Activated CD8-positive, alpha-beta T cell treated with anti-CD3 and anti-CD28 coated beads, Interleukin-2, amount 10 ng/mL, durations not matched to agents 7 days and 5 days (primary cell): ENCODE results near the gene ZBTB2. TPM values are rescaled to one million over a fixed set of nuclear protein-coding genes. Genes with fewer than 3 reads are reported as not detected.
"Not testable (repeated sequence)": the region's sequence is repeated elsewhere in the genome, so short reads cannot be mapped to it uniquely, and the experiment has no call there.

ENCODE experiments used
- ATAC-seq: fragments of 150-1000 bp; cut with Tn5 transposase; one replicate; pipeline ENCODE4 v1.10.0; 2021; ENCODE audit warnings: moderate library complexity
- CTCF ChIA-PET: fragments of 350-600 bp; sonication (Branson Sonifier 250); formaldehyde crosslinking; loops from one replicate; lab custom pipeline; 2021; ENCODE audit warnings: antibody characterized with exemption; lab: Charles Lee
- POLR2A ChIA-PET: fragments of 350-600 bp; sonication (Branson Sonifier 250); formaldehyde crosslinking; loops from one replicate; lab custom pipeline; 2021; ENCODE audit warnings: antibody characterized with exemption; lab: Charles Lee
- DNase-seq: peaks from one replicate; pipeline ENCODE4 v3.0.0-alpha.2; 2020
- H3K27ac Mint-ChIP-seq: one replicate; pipeline ENCODE4 v1.8.0; 2021; ENCODE audit warnings: mild to moderate bottlenecking, mixed read lengths
- H3K27me3 Mint-ChIP-seq: one replicate; pipeline ENCODE4 v1.8.0; 2021; ENCODE audit warnings: low read depth, mixed read lengths
- H3K36me3 Mint-ChIP-seq: one replicate; pipeline ENCODE4 v1.8.0; 2021; ENCODE audit warnings: low read depth, mixed read lengths
- H3K4me1 Mint-ChIP-seq: one replicate; pipeline ENCODE4 v1.8.0; 2021; ENCODE audit warnings: low read depth, mixed read lengths
- H3K4me3 Mint-ChIP-seq: one replicate; pipeline ENCODE4 v1.8.0; 2021; ENCODE audit warnings: mild to moderate bottlenecking, mixed read lengths
- H3K9me3 Mint-ChIP-seq: one replicate; pipeline ENCODE4 v1.8.0; 2022; ENCODE audit warnings: mixed read lengths; ENCODE audit not compliant: insufficient read depth
- total RNA-seq, 2 experiments: library from RNA; stranded (reverse); gene quantifications; one replicate each; pipeline ENCODE4 v1.2.3, GENCODE V29; 2021

ZBTB2 gene
- total RNA-seq, 2 experiments from 2014 or later = 24.0 to 25.6 TPM

DNA sequence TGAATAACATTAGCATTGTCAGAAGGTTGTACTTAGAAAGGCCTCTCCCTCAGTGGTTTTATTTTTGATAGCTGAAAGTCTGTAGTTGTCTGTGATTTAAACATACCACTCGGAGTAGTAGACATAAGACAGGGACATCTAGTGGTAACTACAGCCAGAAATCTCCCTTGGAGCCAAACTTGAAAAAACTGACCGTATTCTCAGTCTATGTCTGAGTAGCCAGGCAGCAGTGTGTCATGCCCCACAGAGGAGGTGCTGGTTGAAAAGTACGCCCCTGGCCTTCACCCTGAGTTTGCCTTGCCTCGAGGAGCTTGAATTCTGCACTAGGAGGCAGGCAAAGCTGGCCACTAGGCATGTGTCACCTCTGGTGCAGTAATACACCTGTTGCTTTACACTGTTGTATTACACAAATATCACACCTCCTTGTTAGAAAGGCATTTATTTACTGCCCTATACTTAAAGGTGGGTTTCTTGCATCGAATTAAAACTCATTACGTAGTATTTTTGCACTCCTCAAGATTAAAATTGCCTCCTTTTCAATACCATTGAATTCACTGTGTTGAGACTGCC is 20.8 kb downstream of the ZBTB2 start:
- Mint-ChIP-seq H3K27ac (peak overlapping the region; percentile 93), H3K4me3 (no peak overlapping the region), H3K36me3 (peaks cover 55% of the 10 kb centered on the region), H3K9me3 (no peaks in the 10 kb centered on the region), H3K27me3 (no peaks in the 10 kb centered on the region), H3K4me1 (peaks cover 42% of the 10 kb centered on the region)
- CTCF ChIA-PET = interaction anchor here (1.8 kb wide), 1 partner anchor 13 kb away, joined by 7 read pairs; no protein-coding TSS in a partner anchor
- POLR2A ChIA-PET = no interaction called here
- no peak for ATAC-seq
- no peak for DNase-seq

DNA sequence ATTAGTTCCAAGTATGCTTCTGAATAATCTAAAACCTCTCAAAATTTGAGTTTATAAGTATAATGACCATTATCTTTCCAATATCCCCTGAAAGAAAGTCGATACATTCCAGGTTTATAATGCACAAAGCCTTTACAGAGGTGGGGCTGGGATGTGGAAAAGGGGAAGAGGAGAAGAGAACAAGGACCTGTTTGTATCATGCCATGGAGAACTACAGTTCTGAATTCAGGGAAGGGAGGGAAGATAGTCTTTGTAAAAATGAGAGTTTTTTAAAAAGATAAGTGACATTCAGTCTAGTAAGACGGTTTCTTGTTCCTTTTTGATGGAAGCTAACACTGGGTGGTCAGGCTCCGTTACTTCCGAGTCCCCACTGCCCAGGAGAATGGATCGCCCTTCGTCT is 26.1 kb downstream of the ZBTB2 start:
- Mint-ChIP-seq H3K36me3 (peaks cover 59% of the 10 kb centered on the region), H3K4me1 (no peaks in the 10 kb centered on the region), H3K27me3 (no peaks in the 10 kb centered on the region), H3K27ac (no peak overlapping the region), H3K4me3 (no peak overlapping the region), H3K9me3 (no peaks in the 10 kb centered on the region)
- ChIA-PET POLR2A (interaction anchor here (1.0 kb wide), 1 partner anchor 9 kb away, joined by 3 read pairs; no protein-coding TSS in a partner anchor), CTCF (interaction anchor here (0.8 to 1.5 kb wide), 2 partner anchors 30 to 40 kb away, joined by 3 to 4 read pairs; no protein-coding TSS in a partner anchor)
- DNase-seq = no peak
- ATAC-seq = no peak

DNA sequence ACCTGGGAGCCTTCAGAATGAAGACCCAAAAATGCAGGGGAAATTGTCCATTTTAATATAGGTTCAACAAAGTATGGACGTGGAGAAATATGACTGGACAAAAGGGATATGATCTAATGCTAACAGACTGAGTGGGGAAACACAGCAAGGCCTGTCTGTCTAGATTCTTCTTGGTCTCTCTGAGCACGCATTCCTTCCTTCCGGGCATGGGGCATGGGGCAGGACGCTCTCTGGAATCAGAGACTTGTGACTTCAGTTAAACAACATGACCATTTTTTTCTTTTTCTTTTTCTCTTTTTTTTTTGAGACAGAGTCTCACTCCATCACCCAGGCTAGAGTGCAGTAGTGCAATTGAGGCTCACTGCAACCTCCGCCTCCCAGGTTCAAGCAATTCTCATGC is 31.9 kb downstream of the ZBTB2 start:
- H3K4me1 Mint-ChIP-seq = peaks cover 7% of the 10 kb centered on the region
- CTCF ChIA-PET = interaction anchor here (0.7 to 1.2 kb wide), 2 partner anchors 116 to 467 kb away, joined by 3 read pairs; no protein-coding TSS in a partner anchor
- DNase-seq (no peak), ATAC-seq (no peak)
- H3K36me3 Mint-ChIP-seq = peaks cover 33% of the 10 kb centered on the region
- H3K27me3 Mint-ChIP-seq = no peaks in the 10 kb centered on the region
- no peak overlapping the region for H3K27ac Mint-ChIP-seq
- POLR2A ChIA-PET = no interaction called here
- no peak overlapping the region for H3K4me3 Mint-ChIP-seq
- H3K9me3 Mint-ChIP-seq = no peaks in the 10 kb centered on the region

DNA sequence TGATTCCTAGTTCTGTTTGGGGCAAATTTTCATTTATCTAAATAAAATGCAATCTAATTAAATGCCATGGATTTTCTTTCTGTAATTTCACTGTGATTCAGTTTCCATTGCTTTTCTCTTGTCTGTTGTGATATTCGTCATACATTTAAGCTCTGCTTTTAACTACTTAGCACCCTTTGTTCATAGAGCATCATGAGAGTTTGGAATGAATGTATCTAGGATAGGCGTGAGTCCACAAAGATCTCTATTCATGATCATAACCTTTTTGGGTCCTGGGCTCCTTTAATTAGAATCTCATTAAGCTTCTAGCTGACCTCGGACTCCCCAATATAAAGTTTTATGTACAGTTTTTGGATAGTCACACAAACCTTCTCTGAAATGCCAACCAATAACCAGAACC is 32.9 kb downstream of the ZBTB2 start:
- Mint-ChIP-seq H3K9me3 (no peaks in the 10 kb centered on the region), H3K36me3 (peaks cover 26% of the 10 kb centered on the region), H3K4me3 (no peak overlapping the region), H3K27ac (no peak overlapping the region), H3K4me1 (peaks cover 8% of the 10 kb centered on the region), H3K27me3 (no peaks in the 10 kb centered on the region)
- CTCF ChIA-PET = interaction anchor here (0.8 to 1.4 kb wide), 4 partner anchors 17 to 32 kb away, joined by 3 to 4 read pairs (median 3); no protein-coding TSS in a partner anchor
- POLR2A ChIA-PET = interaction anchor here (1.0 to 2.0 kb wide), 2 partner anchors 13 to 31 kb away, joined by 3 to 6 read pairs; no protein-coding TSS in a partner anchor
- ATAC-seq (no peak), DNase-seq (no peak)

DNA sequence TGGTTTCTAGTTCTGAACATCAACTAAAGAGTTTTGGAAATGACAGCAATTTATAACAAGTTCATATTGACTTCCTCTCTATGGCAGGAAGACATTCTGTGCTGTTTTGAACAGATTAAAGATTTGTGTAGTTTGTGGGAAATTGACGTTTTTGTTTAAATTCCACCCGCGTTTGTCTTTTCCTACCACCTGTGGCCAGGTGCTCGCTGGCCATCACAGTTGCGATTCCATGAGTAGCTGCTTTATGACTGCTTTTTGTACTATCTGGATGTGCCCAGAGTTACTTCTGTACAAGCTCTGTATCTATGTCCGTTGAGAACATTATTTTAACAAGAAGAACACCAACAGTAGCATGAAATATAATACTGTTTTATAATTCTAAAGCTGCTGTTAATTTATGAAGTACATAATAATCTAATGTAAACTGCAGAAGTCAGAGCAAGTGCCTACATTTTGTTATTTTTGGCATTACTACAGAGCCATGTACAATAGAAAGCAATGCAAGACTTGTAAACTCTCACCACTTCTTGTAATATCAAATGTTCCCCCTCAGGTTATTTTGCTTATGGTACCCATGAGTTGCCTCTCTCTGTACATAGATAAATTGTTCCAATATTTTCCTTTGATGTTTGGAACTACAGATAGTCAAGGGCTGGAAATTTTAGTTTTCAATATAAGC is 33.5 kb downstream of the ZBTB2 start:
- ChIA-PET CTCF (interaction anchor here (0.8 to 2.0 kb wide), 6 partner anchors 14 to 34 kb away, joined by 3 to 9 read pairs (median 4); no protein-coding TSS in a partner anchor), POLR2A (interaction anchor here (1.0 to 2.0 kb wide), 2 partner anchors 14 to 32 kb away, joined by 3 to 6 read pairs; no protein-coding TSS in a partner anchor)
- peaks cover 8% of the 10 kb centered on the region for H3K4me1 Mint-ChIP-seq
- DNase-seq (no peak), ATAC-seq (no peak)
- H3K4me3 Mint-ChIP-seq = no peak overlapping the region
- no peak overlapping the region for H3K27ac Mint-ChIP-seq
- H3K27me3 Mint-ChIP-seq = no peaks in the 10 kb centered on the region
- no peaks in the 10 kb centered on the region for H3K9me3 Mint-ChIP-seq
- H3K36me3 Mint-ChIP-seq = peaks cover 24% of the 10 kb centered on the region

DNA sequence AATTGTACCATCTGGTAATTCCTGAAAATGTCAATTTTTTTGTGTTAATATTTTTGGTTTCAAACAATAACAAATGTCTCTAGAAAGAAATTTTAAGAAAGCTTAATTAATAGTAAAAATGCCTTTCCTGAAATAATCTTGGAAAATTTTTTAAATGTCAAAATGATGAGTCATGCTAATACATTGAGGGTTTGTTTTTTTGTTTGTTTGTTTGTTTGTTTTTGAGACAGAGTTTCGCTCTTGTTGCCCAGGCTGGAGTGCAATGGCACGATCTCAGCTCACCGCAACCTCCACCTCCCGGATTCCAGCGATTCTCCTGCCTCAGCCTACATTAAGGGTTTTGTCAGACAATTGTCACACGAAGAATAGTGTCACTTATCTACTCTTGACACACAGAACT is 34.4 kb downstream of the ZBTB2 start:
- H3K27ac Mint-ChIP-seq, ATAC-seq, H3K27me3 Mint-ChIP-seq, H3K4me1 Mint-ChIP-seq, H3K4me3 Mint-ChIP-seq, DNase-seq, H3K9me3 Mint-ChIP-seq: not testable (repeated sequence)
- POLR2A ChIA-PET = interaction anchor here (0.9 to 2.0 kb wide), 2 partner anchors 8 to 33 kb away, joined by 3 to 6 read pairs; no protein-coding TSS in a partner anchor
- peaks cover 18% of the 10 kb centered on the region for H3K36me3 Mint-ChIP-seq
- CTCF ChIA-PET = interaction anchor here (0.7 to 2.0 kb wide), 4 partner anchors 15 to 464 kb away, joined by 3 to 9 read pairs (median 5); no protein-coding TSS in a partner anchor

DNA sequence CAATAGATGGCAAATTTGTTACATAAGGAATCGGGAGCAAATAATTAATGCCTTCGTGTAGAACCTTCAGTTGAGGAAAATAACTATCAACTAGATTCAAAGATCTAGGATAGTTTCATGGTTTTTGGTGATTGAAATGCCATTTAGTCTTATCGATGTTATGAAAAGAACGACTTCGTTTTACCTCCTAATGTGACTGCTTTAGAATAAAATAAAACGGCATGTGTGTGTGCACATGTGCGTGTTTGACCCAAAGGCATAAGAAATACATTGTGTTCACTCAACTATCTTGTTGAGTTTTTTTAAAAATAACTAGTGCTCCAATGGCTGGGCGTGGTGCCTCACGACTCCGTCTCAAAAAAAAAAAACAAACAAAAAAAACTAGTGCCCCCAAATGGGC is 37.6 kb downstream of the ZBTB2 start:
- ChIA-PET POLR2A (no interaction called here), CTCF (interaction anchor here (0.9 to 1.0 kb wide), 2 partner anchors 29 to 31 kb away, joined by 3 read pairs; no protein-coding TSS in a partner anchor)
- DNase-seq (no peak), ATAC-seq (no peak)
- Mint-ChIP-seq H3K4me3 (no peak overlapping the region), H3K36me3 (peaks cover 6% of the 10 kb centered on the region), H3K27ac (no peak overlapping the region), H3K4me1 (peaks cover 8% of the 10 kb centered on the region), H3K27me3 (no peaks in the 10 kb centered on the region), H3K9me3 (no peaks in the 10 kb centered on the region)

DNA sequence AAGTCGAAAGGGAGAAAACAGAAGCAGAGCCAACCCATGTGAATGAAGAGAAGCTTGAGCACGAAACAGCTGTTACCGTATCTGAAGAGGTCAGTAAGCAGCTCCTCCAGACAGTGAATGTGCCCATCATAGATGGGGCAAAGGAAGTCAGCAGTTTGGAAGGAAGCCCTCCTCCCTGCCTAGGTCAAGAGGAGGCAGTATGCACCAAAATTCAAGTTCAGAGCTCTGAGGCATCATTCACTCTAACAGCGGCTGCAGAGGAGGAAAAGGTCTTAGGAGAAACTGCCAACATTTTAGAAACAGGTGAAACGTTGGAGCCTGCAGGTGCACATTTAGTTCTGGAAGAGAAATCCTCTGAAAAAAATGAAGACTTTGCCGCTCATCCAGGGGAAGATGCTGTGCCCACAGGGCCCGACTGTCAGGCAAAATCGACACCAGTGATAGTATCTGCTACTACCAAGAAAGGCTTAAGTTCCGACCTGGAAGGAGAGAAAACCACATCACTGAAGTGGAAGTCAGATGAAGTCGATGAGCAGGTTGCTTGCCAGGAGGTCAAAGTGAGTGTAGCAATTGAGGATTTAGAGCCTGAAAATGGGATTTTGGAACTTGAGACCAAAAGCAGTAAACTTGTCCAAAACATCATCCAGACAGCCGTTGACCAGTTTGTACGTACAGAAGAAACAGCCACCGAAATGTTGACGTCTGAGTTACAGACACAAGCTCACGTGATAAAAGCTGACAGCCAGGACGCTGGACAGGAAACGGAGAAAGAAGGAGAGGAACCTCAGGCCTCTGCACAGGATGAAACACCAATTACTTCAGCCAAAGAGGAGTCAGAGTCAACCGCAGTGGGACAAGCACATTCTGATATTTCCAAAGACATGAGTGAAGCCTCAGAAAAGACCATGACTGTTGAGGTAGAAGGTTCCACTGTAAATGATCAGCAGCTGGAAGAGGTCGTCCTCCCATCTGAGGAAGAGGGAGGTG is 38.7 kb downstream of the ZBTB2 start:
- DNase-seq (no peak), ATAC-seq (peak; percentile 39)
- ChIA-PET CTCF (interaction anchor here (0.7 to 1.6 kb wide), 4 partner anchors 17 to 461 kb away, joined by 3 to 5 read pairs (median 4); no protein-coding TSS in a partner anchor), POLR2A (interaction anchor here (0.8 kb wide), 1 partner anchor 1375 kb away, joined by 3 read pairs; no protein-coding TSS in a partner anchor)
- no peak overlapping the region for H3K27ac Mint-ChIP-seq
- H3K4me1 Mint-ChIP-seq = peaks cover 2% of the 10 kb centered on the region
- H3K9me3 Mint-ChIP-seq = no peaks in the 10 kb centered on the region
- no peaks in the 10 kb centered on the region for H3K27me3 Mint-ChIP-seq
- H3K4me3 Mint-ChIP-seq = no peak overlapping the region
- peaks cover under 1% of the 10 kb centered on the region for H3K36me3 Mint-ChIP-seq

DNA sequence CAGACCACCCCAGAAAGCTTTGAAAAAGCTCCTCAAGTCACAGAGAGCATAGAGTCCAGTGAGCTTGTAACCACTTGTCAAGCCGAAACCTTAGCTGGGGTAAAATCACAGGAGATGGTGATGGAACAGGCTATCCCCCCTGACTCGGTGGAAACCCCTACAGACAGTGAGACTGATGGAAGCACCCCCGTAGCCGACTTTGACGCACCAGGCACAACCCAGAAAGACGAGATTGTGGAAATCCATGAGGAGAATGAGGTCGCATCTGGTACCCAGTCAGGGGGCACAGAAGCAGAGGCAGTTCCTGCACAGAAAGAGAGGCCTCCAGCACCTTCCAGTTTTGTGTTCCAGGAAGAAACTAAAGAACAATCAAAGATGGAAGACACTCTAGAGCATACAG is 39.6 kb downstream of the ZBTB2 start:
- H3K36me3 Mint-ChIP-seq = no peaks in the 10 kb centered on the region

DNA sequence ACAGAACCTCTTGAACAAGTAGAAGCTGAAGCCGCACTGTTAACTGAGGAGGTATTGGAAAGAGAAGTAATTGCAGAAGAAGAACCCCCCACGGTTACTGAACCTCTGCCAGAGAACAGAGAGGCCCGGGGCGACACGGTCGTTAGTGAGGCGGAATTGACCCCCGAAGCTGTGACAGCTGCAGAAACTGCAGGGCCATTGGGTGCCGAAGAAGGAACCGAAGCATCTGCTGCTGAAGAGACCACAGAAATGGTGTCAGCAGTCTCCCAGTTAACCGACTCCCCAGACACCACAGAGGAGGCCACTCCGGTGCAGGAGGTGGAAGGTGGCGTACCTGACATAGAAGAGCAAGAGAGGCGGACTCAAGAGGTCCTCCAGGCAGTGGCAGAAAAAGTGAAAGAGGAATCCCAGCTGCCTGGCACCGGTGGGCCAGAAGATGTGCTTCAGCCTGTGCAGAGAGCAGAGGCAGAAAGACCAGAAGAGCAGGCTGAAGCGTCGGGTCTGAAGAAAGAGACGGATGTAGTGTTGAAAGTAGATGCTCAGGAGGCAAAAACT is 40.1 kb downstream of the ZBTB2 start:
- Mint-ChIP-seq H3K4me3 (no peak overlapping the region), H3K27me3 (peaks cover under 1% of the 10 kb centered on the region), H3K4me1 (peaks cover 1% of the 10 kb centered on the region), H3K36me3 (no peaks in the 10 kb centered on the region), H3K27ac (no peak overlapping the region), H3K9me3 (no peaks in the 10 kb centered on the region)
- POLR2A ChIA-PET = no interaction called here
- no peak for ATAC-seq
- CTCF ChIA-PET = interaction anchor here (1.6 kb wide), 1 partner anchor 90 kb away, joined by 5 read pairs; no protein-coding TSS in a partner anchor
- DNase-seq = no peak

More for the DNA sequence above, 39.6 kb downstream of the ZBTB2 start:
- DNase-seq = no peak
- Mint-ChIP-seq H3K4me1 (peaks cover 1% of the 10 kb centered on the region), H3K27me3 (no peaks in the 10 kb centered on the region), H3K4me3 (no peak overlapping the region), H3K9me3 (no peaks in the 10 kb centered on the region), H3K27ac (no peak overlapping the region)
- POLR2A ChIA-PET = interaction anchor here (0.8 kb wide), 1 partner anchor 1374 kb away, joined by 3 read pairs; no protein-coding TSS in a partner anchor
- CTCF ChIA-PET = interaction anchor here (1.1 to 1.6 kb wide), 2 partner anchors 55 to 89 kb away, joined by 4 to 5 read pairs; no protein-coding TSS in a partner anchor
- ATAC-seq = no peak
